ENCODE results near the gene C1orf52.
A peak's percentile ranks its signal among the peaks of the same experiment; 100 is the strongest.

The C1orf52 gene

GRCh38 chr1:85245456-85245855 is 14.0 kb downstream of the C1orf52 start:
- H3K27ac ChIP-seq, result no peak overlapping the region

GRCh38 chr1:85244271-85245061 is 15.0 kb downstream of the C1orf52 start:
- no peak overlapping the region for H3K27ac ChIP-seq
- TF ChIP-seq CTCF (conservative IDR thresholded peaks at IDR 0.05), result no peak
- no peak for TF ChIP-seq ZFX (IDR thresholded peaks at IDR 0.05)

More at GRCh38 chr1:85245456-85245855, 14.0 kb downstream of the C1orf52 start:
- TF ChIP-seq CTCF (conservative IDR thresholded peaks at IDR 0.05), result no peak
- no peak for TF ChIP-seq ZFX (IDR thresholded peaks at IDR 0.05)

- no peak overlapping the region for H3K27ac ChIP-seq
- no peak for TF ChIP-seq CTCF (conservative IDR thresholded peaks at IDR 0.05)
- no peak for TF ChIP-seq ZFX (IDR thresholded peaks at IDR 0.05)
Observed at GRCh38 chr1:85243372-85243771, 16.1 kb downstream of the C1orf52 start.

- TF ChIP-seq CTCF (conservative IDR thresholded peaks at IDR 0.05) (peak; percentile 41), ZFX (IDR thresholded peaks at IDR 0.05) (no peak)
- H3K27ac ChIP-seq, result no peak overlapping the region
Observed at GRCh38 chr1:85240643-85241042, 18.8 kb downstream of the C1orf52 start.

GRCh38 chr1:85240174-85240601 is 19.3 kb downstream of the C1orf52 start:
- H3K27ac ChIP-seq, result no peak overlapping the region
- TF ChIP-seq ZFX (IDR thresholded peaks at IDR 0.05) (no peak), CTCF (conservative IDR thresholded peaks at IDR 0.05) (peak; percentile 60)

- TF ChIP-seq ZFX (IDR thresholded peaks at IDR 0.05) (no peak), CTCF (conservative IDR thresholded peaks at IDR 0.05) (no peak)
- H3K27ac ChIP-seq, result no peak overlapping the region
Observed at GRCh38 chr1:85237613-85238012, 21.8 kb downstream of the C1orf52 start.

- H3K27ac ChIP-seq, result no peak overlapping the region
- TF ChIP-seq CTCF (conservative IDR thresholded peaks at IDR 0.05) (peak; percentile 33), ZFX (IDR thresholded peaks at IDR 0.05) (no peak)
Observed at GRCh38 chr1:85230305-85230977, 29.0 kb downstream of the C1orf52 start.

All from C4-2B (cell line).